Gastroesophageal sphincter (tissue), 3 donors: ENCODE results near the gene HRH3.

ENCODE experiments used
- EP300 ChIP-seq: sonication (generic); formaldehyde crosslinking; IDR thresholded peaks from one replicate; pipeline ENCODE4 v1.6.1; 2017; ENCODE audit warnings: antibody characterized with exemption, mild to moderate bottlenecking
- POLR2AphosphoS5 ChIP-seq: sonication (generic); formaldehyde crosslinking; IDR thresholded peaks from one replicate; pipeline ENCODE4 v1.6.1; 2017; ENCODE audit warnings: antibody characterized with exemption
- TF ChIP-seq, protein P1 (sequence below), 4 experiments: fragments of 200-600 bp in 2 of 4; fragments of 450-650 bp in 2 of 4; sonication (generic) in 1 of 4; IDR thresholded peaks; one replicate each; pipeline ENCODE4 v1.5.1; 2017 to 2019; ENCODE audit warnings: antibody characterized with exemption in 4 of 4, mild to moderate bottlenecking in 2 of 4, moderate library complexity in 2 of 4

DNA sequence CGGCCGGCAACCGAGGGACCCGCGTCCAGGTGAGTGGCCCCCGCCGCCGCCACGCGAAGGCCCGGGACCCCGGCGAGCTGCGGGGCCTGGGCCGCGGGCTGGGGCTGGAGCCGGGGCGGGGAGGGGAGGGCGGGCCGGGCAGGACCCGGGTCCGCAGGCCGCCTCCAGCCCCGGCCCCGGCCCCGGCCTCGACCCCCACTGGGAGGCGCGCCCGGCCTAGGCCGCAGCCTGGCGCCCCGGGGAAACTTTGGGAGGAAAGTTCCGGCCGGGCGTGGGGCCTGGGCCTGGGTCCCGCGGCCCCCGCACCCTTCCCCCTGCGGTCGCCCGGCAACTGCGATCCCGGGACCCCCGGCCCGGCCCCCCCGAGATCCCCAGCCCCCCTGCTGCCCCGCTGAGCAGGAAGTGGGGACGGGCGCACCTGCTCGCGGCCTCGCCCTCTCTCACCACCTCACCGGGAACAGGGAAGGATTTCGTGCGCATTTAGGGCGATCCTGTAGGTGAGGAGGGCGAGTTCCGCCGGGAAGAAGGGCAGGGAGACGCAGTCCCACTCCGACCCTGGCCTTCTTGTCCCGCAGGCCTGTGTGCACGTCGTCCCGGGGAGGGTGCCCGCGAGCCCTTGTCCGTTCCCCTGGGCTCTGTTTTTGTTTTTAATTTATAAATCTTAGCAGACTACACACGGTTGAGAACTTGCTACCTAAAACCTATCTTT is 18.6 kb upstream of the HRH3 start:
- TF ChIP-seq, protein P1, sequence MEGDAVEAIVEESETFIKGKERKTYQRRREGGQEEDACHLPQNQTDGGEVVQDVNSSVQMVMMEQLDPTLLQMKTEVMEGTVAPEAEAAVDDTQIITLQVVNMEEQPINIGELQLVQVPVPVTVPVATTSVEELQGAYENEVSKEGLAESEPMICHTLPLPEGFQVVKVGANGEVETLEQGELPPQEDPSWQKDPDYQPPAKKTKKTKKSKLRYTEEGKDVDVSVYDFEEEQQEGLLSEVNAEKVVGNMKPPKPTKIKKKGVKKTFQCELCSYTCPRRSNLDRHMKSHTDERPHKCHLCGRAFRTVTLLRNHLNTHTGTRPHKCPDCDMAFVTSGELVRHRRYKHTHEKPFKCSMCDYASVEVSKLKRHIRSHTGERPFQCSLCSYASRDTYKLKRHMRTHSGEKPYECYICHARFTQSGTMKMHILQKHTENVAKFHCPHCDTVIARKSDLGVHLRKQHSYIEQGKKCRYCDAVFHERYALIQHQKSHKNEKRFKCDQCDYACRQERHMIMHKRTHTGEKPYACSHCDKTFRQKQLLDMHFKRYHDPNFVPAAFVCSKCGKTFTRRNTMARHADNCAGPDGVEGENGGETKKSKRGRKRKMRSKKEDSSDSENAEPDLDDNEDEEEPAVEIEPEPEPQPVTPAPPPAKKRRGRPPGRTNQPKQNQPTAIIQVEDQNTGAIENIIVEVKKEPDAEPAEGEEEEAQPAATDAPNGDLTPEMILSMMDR (IDR thresholded peaks at IDR 0.05): no peak
- TF ChIP-seq EP300 (no peak), POLR2AphosphoS5 (no peak)
